Lower leg skin (tissue), 3 donors: ENCODE measurements around the gene SMARCA2.

Experiments
- POLR2A ChIP-seq, 2 donors: fragments of 450-650 bp; IDR thresholded peaks; one replicate each; pipeline ENCODE4 v1.6.1; 2016 to 2017; ENCODE audit warnings: antibody characterized with exemption in 2 of 2, mild to moderate bottlenecking in 1 of 2, moderate library complexity in 1 of 2
- TF ChIP-seq, protein P1 (sequence below), 3 donors: fragments of 450-650 bp; IDR thresholded peaks; one replicate each; pipeline ENCODE4 v1.5.1; 2016; ENCODE audit warnings: antibody characterized with exemption in 3 of 3, mild to moderate bottlenecking in 3 of 3, moderate library complexity in 2 of 3

GRCh38 chr9:1995084-1995483 is 20.1 kb upstream of the SMARCA2 start:
- no peak for TF ChIP-seq POLR2A (IDR thresholded peaks at IDR 0.05)
- TF ChIP-seq, protein P1, sequence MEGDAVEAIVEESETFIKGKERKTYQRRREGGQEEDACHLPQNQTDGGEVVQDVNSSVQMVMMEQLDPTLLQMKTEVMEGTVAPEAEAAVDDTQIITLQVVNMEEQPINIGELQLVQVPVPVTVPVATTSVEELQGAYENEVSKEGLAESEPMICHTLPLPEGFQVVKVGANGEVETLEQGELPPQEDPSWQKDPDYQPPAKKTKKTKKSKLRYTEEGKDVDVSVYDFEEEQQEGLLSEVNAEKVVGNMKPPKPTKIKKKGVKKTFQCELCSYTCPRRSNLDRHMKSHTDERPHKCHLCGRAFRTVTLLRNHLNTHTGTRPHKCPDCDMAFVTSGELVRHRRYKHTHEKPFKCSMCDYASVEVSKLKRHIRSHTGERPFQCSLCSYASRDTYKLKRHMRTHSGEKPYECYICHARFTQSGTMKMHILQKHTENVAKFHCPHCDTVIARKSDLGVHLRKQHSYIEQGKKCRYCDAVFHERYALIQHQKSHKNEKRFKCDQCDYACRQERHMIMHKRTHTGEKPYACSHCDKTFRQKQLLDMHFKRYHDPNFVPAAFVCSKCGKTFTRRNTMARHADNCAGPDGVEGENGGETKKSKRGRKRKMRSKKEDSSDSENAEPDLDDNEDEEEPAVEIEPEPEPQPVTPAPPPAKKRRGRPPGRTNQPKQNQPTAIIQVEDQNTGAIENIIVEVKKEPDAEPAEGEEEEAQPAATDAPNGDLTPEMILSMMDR (IDR thresholded peaks at IDR 0.05) = no peak
